ENCODE measurements around the gene PLA2G4D. TPM values are rescaled to one million over a fixed set of nuclear protein-coding genes. Genes with fewer than 3 reads are reported as not detected.

The PLA2G4D gene
- total and polyA plus RNA-seq, 2 experiments from 2014 or later, result 0.07 to 0.15 TPM

- Histone ChIP-seq H3K27me3 (ENCODE audit: insufficient read depth) (no peaks in the 10 kb centered on the region), H3K36me3 (ENCODE audit: insufficient read depth) (no peaks in the 10 kb centered on the region), H3F3A (replicated peaks; ENCODE audit: low read depth) (no peaks in the 10 kb centered on the region), H3K79me2 (replicated peaks; ENCODE audit: insufficient read depth) (no peaks in the 10 kb centered on the region), H3K9me2 (ENCODE audit: insufficient read depth) (no peaks in the 10 kb centered on the region), H3K27ac (ENCODE audit: low read depth) (no peak overlapping the region), H3K4me1 (ENCODE audit: insufficient read depth) (no peaks in the 10 kb centered on the region; the same call in 1 of the 2 replicates), H3K4me2 (no peak overlapping the region), H4K20me1 (replicated peaks; ENCODE audit: insufficient read depth) (no peaks in the 10 kb centered on the region), H2AFZ (no peak overlapping the region), H3K4me3 (no peak overlapping the region)
- Mint-ChIP-seq H3K9me3 (no peaks in the 10 kb centered on the region), H3K36me3 (ENCODE audit: low read depth) (no peaks in the 10 kb centered on the region), H3K27me3 (ENCODE audit: insufficient read depth, low read depth, poor library complexity) (peaks cover 7% of the 10 kb centered on the region), H3K27ac (no peak overlapping the region), H3K4me3 (no peak overlapping the region), H3K4me1 (peaks cover 9% of the 10 kb centered on the region; the same call in 2 of the 3 replicates)
- DNase-seq (ENCODE audit: low spot score) (no peak), ATAC-seq (no peak)
- TF ChIP-seq ETS1 (IDR thresholded peaks at IDR 0.05) (no peak), NANOG (IDR thresholded peaks at IDR 0.05; ENCODE audit: borderline replicate concordance) (no peak), ZNF331 (CRISPR knock-in tag; IDR thresholded peaks at IDR 0.05; ENCODE audit: low read depth) (no peak), ZNF114 (CRISPR knock-in tag; IDR thresholded peaks at IDR 0.05) (no peak), STAT1 (IDR thresholded peaks at IDR 0.05; ENCODE audit: unreplicated experiment) (no peak), EZH2phosphoT487 (IDR thresholded peaks at IDR 0.05; ENCODE audit: unreplicated experiment) (no peak), EZH2 (IDR thresholded peaks at IDR 0.05; ENCODE audit: low read depth, unreplicated experiment) (no peak), JUNB (IDR thresholded peaks at IDR 0.05; ENCODE audit: unreplicated experiment) (no peak), POLR2AphosphoS5 (IDR thresholded peaks at IDR 0.05; ENCODE audit: low read depth) (no peak)
- TF ChIP-seq, protein P1, sequence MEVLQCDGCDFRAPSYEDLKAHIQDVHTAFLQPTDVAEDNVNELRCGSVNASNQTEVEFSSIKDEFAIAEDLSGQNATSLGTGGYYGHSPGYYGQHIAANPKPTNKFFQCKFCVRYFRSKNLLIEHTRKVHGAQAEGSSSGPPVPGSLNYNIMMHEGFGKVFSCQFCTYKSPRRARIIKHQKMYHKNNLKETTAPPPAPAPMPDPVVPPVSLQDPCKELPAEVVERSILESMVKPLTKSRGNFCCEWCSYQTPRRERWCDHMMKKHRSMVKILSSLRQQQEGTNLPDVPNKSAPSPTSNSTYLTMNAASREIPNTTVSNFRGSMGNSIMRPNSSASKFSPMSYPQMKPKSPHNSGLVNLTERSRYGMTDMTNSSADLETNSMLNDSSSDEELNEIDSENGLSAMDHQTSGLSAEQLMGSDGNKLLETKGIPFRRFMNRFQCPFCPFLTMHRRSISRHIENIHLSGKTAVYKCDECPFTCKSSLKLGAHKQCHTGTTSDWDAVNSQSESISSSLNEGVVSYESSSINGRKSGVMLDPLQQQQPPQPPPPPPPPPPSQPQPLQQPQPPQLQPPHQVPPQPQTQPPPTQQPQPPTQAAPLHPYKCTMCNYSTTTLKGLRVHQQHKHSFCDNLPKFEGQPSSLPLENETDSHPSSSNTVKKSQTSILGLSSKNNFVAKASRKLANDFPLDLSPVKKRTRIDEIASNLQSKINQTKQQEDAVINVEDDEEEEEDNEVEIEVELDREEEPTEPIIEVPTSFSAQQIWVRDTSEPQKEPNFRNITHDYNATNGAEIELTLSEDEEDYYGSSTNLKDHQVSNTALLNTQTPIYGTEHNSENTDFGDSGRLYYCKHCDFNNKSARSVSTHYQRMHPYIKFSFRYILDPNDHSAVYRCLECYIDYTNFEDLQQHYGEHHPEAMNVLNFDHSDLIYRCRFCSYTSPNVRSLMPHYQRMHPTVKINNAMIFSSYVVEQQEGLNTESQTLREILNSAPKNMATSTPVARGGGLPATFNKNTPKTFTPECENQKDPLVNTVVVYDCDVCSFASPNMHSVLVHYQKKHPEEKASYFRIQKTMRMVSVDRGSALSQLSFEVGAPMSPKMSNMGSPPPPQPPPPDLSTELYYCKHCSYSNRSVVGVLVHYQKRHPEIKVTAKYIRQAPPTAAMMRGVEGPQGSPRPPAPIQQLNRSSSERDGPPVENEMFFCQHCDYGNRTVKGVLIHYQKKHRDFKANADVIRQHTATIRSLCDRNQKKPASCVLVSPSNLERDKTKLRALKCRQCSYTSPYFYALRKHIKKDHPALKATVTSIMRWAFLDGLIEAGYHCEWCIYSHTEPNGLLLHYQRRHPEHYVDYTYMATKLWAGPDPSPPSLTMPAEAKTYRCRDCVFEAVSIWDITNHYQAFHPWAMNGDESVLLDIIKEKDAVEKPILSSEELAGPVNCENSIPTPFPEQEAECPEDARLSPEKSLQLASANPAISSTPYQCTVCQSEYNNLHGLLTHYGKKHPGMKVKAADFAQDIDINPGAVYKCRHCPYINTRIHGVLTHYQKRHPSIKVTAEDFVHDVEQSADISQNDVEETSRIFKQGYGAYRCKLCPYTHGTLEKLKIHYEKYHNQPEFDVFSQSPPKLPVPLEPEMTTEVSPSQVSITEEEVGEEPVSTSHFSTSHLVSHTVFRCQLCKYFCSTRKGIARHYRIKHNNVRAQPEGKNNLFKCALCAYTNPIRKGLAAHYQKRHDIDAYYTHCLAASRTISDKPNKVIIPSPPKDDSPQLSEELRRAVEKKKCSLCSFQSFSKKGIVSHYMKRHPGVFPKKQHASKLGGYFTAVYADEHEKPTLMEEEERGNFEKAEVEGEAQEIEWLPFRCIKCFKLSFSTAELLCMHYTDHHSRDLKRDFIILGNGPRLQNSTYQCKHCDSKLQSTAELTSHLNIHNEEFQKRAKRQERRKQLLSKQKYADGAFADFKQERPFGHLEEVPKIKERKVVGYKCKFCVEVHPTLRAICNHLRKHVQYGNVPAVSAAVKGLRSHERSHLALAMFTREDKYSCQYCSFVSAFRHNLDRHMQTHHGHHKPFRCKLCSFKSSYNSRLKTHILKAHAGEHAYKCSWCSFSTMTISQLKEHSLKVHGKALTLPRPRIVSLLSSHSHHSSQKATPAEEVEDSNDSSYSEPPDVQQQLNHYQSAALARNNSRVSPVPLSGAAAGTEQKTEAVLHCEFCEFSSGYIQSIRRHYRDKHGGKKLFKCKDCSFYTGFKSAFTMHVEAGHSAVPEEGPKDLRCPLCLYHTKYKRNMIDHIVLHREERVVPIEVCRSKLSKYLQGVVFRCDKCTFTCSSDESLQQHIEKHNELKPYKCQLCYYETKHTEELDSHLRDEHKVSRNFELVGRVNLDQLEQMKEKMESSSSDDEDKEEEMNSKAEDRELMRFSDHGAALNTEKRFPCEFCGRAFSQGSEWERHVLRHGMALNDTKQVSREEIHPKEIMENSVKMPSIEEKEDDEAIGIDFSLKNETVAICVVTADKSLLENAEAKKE (CRISPR knock-in tag; IDR thresholded peaks at IDR 0.05), result no peak
These were observed 36.6 kb upstream of the PLA2G4D start for GRCh38 chr15:42131006-42131405.
